Measurements from ENCODE around the gene LRRC8E.

- TF ChIP-seq CTCF (IDR thresholded peaks at IDR 0.05) (no peak), POLR2A (IDR thresholded peaks at IDR 0.05) (no peak)
These were observed 32.7 kb upstream of the LRRC8E start for GRCh38 chr19:7855426-7856108.

Measured in body of pancreas (tissue), 4 donors.